ENCODE measurements around the gene CCDC78.
A peak's percentile ranks its signal among the peaks of the same experiment; 100 is the strongest.

CCDC78 gene

DNA sequence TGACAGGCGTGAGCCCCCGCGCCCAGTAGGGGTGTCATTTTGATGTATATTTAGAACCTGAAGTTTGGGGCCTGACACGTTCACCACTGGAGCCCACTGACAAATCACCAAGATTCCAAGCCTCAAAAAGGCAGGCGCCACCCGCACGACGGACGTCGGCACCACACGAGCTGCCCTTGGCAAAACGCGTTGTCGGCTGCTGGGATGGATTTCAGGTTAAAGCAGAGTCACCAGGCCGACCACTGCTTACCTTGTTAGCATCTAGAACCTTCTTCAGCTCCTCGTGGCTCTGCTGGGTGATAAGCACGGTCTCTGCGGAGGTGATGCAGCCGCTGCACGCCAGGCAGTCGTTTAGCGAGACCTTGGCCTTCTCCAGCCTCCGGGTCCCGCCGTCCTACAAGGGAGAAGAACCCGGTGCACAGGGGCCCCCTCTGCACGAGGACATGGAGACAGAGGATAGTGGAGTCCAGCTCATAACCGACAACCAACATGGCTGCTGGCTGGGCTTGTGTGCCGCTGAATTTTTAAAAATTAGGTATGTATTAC lies 10.8 kb upstream of the CCDC78 start:
- no peak for TF ChIP-seq POLR2A (IDR thresholded peaks at IDR 0.05; ENCODE audit: low read length)
- TF ChIP-seq GATA1 (IDR thresholded peaks at IDR 0.05; ENCODE audit: low read depth, low read length), result no peak
- no peak for DNase-seq

DNA sequence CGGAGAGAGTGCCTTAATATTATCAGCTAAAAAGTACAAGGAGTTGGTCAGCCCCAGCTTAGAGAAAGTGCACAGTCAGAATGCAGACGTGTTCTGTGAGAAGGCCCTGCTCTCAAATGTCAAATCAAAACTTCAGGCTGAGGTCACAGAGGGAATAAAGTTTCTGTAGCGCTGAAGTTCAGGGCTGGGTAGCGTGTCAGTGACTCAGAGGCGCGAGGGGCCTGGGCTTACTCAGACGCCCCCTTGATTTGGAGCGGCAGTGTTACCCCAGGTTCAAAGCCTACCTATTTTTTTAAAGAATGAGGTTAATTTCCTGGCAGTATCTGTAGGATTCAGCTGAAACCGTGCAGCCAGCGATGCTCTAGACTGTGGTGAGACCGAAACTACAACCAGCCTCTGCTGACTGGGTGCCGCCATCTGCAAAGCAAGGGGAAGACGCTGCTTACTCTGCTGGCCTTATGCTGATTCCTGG lies 9.8 kb upstream of the CCDC78 start:
- no peak for DNase-seq
- TF ChIP-seq GATA1 (IDR thresholded peaks at IDR 0.05; ENCODE audit: low read depth, low read length), result no peak
- TF ChIP-seq POLR2A (IDR thresholded peaks at IDR 0.05; ENCODE audit: low read length), result no peak

DNA sequence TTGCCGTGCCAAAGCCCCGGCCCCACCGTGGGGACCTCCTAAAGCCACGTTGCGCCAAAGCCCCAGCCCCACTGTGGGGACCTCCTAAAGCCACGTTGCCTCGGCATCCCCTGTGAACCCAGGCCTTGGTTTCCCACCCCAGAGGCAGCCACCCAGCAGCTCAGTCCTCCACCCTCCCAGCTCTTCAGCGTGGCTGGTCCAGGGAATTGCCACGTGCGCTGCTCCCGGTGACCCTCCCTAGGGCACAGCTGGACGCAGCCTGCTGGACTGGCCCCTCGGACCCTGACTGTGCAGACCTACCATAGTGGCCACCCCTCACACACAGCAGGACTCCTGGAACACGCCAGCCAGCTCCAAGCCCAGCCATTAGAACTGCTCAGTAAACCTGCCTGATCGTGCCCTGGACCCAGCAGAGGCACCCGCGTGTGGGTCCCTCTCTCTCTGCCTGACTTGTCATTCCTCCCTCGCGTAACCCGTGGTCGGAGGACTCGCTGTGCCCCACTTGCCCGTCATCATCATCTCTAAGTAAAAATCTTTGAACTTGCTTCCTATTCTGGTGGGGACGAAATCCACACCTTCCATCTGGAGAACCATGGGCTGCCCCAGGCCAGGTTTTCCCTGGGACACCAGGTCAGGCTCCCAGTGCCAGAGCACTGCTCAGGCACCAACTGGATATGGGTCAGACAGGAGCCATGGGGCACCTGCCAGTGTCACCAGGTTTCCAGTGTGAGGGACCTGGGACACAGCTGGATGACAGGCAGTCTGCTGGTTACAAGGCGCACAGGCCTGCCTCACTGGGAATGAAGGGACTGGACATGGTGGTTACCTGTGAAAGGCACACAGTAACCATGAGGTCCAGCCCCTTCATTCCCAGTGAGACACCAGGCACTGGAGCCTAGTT lies 9.0 kb upstream of the CCDC78 start:
- TF ChIP-seq POLR2A (IDR thresholded peaks at IDR 0.05; ENCODE audit: low read length), result no peak
- TF ChIP-seq GATA1 (IDR thresholded peaks at IDR 0.05; ENCODE audit: low read depth, low read length), result no peak
- DNase-seq, result no peak

DNA sequence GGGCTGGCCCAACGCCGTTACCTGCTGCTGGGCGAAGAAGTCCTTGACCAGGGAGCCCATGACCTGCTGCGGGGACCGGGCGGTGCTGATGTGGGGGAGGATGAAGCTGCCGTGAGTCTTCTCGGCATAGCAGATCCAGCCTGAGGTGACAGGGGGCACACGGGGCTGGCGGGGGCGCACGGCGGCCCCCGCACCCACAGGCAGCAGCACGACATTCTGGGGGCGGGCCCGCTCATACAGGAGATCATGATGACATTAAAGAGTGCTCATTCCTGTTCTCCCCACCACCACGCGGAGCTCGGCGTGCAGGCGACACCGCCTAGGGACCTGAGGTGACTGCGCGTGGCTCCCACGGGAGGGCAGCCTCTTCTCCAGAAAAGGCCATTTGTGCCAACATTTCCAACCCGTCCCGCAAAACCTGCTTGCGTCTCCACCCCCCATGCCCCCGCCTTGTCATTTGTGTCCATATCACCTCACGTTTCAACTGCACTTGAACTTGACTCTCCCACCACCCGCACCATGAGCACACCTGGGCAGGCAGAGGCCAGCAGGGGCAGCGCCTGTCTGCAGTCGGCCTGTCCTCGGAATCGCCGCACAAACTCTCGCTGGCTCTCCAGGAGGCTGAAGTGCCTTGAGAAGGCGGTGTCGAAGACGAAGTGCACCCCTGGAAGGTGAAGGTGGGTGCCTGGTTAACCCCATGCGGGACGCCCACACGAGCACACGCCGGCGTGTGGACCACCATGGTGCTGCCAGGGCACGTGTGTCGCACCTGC lies 8.2 kb upstream of the CCDC78 start:
- no peak for DNase-seq
- TF ChIP-seq GATA1 (IDR thresholded peaks at IDR 0.05; ENCODE audit: low read depth, low read length) (no peak), POLR2A (IDR thresholded peaks at IDR 0.05; ENCODE audit: low read length) (no peak)

DNA sequence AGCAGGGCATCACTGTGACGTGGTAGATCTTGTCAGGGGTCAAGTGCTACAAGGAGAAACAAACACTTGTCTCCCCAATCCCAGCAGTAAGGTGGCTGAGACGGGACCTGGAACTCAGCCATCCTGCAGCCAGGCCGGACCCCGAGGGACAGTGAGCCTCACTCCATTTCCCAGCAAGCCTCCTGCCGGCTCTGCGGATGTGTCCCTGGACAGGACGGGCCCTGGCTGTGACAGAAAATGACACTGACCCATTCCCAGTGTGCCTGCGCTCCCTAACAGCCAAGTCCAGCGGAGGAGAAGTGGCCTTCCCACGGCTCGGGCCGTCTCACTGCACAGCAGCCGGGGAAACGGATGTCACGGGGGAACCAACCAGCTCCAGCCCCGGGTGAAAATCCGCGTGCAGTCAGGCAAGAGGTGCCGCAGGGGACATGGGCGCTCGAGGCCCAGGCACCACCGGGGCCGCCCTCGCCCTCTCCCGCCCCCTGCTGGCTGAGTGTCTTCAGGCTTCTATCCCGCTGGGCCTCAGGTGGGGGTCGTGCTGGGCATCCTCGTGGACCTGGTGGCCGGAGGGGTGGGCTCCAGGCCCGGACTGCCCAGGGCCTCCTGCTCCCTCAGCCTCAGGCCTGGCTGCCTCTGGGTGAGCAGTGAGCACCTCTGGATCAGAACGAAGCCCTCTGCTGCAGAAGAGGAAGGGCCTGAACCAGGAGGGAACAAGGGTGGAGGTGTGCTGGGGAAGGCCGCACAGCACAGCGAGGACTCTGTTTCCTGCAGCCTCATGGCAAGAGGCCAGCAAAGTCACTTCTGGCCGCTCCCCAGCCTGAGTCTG lies 7.4 kb upstream of the CCDC78 start:
- no peak for DNase-seq

DNA sequence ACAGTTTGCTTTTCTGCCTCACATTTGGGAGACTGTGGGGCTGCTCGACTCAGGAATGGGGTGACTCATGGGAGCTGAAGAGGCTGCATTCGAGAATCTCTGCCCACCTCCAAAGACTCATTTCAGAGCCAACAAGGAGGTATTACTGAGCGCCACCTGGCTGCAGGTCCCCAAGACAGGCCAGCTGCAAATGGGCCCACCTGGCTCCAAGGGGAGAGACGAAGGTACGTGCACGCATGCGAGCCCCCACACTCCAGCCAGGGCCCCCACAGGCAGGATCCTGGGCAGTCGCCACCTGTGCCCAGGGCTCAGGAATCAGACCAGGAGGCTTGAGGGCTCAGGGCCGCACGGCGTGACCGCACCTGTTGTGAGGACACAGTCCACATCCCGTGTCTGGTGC lies 6.7 kb upstream of the CCDC78 start:
- TF ChIP-seq GATA1 (IDR thresholded peaks at IDR 0.05; ENCODE audit: low read depth, low read length) (no peak), POLR2A (IDR thresholded peaks at IDR 0.05; ENCODE audit: low read length) (no peak)

More for the DNA sequence above, 7.4 kb upstream of the CCDC78 start:
- no peak for TF ChIP-seq GATA1 (IDR thresholded peaks at IDR 0.05; ENCODE audit: low read depth, low read length)
- no peak for TF ChIP-seq POLR2A (IDR thresholded peaks at IDR 0.05; ENCODE audit: low read length)

DNA sequence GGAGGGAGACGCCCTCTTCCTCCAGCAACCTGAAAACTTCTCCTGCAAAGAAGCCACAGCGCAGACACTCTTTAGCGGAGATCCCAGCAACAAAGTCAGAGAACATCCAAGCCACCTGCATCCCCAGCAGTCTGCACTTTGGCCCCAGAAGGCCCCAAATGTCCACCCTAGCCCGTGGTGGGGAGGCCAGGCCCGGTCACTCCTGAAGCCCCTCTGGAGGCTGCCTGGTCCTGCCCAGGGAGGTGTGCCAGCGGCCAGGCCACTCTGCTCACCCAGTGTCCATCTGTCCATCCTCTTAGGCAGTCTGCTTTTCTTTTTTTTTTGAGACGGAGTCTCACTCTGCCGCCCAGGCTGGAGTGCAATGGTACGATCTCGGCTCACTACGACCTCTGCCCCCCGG lies 6.1 kb upstream of the CCDC78 start:
- no peak for DNase-seq
- no peak for TF ChIP-seq GATA1 (IDR thresholded peaks at IDR 0.05; ENCODE audit: low read depth, low read length)
- TF ChIP-seq POLR2A (IDR thresholded peaks at IDR 0.05; ENCODE audit: low read length), result no peak

More for the DNA sequence above, 6.7 kb upstream of the CCDC78 start:
- no peak for DNase-seq

DNA sequence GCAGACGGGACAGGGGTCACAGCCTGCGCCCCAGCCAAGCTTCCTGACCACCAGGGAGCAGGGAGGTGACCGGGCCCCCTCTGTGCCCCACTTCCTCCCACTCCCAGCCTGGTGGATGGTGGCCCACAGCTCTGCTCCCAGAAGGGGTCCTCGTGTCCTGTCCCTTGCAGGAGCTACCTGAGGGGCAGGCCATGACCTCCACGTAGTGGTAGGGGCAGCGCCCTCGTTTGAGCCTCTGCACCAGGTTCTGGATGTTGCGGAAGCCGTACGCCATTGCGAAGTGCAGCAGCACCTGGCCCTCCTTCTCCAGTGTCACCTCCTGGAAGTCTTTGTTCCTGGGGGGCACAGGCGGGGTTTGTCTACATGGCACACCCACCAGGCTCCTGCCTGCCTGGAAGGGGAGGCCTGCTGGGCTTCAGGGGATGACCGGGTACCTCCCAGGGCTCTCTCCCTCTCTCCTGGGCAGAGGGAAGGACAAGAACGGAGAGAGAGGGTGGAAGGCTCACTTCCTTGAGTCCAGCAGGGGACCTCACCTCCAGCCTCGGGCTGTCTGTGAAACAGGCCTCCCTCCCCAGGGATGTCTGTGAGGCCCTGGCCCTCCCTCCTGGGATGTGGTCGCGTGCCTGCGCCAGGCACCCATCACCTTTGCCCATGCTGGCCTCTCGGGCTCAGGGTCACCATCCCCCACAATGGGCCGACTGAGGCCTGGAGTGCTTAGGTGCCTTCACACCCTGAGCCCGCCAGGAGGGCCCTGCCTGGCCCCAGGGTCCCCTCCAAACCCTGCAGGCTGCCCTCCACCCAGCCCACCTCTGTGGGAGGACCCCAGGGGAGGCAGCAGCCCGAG lies 4.6 kb upstream of the CCDC78 start:
- TF ChIP-seq POLR2A (IDR thresholded peaks at IDR 0.05; ENCODE audit: low read length) (no peak), GATA1 (IDR thresholded peaks at IDR 0.05; ENCODE audit: low read depth, low read length) (no peak)
- DNase-seq, result no peak

DNA sequence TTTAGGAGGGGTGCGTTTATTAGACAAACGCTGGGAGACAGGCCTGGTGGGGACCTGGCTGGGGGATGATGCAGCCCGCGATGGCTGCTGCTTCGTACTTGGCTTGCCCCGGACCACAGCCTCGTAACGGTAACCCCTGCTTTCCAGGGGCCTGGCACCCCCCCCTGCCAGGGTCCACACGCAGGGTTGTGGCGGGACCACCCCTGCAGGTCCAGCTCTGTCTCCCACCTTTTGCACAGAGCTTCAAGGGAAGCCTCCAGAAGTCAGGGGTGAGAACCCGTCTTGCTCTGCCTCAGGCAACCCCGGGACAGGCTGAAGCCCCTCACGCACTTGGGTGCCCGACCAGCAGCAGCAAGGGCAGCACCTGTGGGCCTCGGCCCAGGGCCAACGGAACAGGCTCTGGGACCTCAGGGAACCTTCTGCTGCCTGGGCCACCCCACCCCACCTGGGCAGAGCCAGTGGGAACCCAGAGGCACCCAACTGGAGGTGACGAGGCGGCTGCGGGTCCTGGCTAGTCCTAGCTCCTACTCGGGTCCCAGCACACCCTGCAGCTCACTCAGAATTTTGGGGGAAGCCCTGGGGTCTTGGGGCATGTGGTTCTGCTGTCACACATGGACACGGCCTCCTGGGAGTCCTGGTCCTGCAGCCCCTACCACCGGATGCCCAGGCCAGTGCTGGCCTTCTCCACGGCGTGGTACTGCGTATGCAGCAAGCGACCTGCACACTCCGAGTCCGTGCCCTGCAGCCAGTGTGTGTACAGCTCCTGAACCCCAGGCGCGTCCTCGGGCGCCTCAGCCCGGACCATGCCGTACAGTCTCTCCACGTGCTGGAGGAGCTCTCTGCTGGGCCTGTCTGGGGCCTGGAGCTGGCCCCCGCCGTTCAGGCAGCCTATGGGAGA lies 3.8 kb upstream of the CCDC78 start:
- DNase-seq, result no peak
- TF ChIP-seq GATA1 (IDR thresholded peaks at IDR 0.05; ENCODE audit: low read depth, low read length) (no peak), POLR2A (IDR thresholded peaks at IDR 0.05; ENCODE audit: low read length) (peak; percentile 25)

DNA sequence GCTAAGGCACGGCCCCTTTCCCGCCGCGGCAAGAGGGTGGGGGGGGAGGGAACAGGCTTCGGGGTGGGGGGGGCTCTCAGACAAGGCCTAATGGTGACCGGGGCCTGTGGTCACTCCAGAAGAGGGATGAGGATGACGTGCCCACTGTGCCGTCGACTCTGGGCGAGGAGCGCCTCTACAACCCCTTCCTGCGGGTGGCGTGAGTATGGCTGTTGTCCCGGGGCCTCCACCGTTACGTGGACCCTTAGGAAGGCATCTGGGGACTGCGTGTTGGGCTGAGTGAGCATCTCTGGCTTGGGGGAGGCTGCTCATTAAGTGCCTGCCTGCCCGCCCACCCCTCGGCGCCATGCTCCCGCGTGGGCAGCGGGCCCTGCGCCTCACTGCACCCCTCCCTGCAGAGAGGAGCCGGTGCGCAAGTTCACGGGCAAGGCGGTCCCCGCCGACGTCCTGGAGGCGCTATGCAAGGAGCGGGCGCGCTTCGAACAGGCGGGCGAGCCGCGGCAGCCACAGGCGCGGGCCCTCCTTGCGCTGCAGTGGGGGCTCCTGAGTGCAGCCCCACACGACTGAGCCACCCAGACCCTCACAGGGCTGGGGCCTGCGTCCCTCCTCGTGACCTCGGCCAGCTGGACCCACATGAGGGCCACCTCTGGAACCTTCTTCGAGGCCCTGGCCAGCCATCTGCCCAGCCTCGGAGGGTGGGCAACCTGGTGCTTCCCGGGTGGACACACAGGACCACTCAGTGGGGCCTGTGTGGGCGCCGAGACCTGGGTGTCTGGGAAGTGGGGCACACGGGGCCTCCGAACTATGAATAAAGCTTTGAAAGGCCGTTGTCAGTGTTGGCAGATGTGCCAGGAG lies 2.9 kb upstream of the CCDC78 start:
- no peak for DNase-seq
- TF ChIP-seq POLR2A (IDR thresholded peaks at IDR 0.05; ENCODE audit: low read length), result no peak
- no peak for TF ChIP-seq GATA1 (IDR thresholded peaks at IDR 0.05; ENCODE audit: low read depth, low read length)
